WTC11 (cell line): ENCODE measurements around the gene CCDC178. TPM values are rescaled to one million over a fixed set of nuclear protein-coding genes. Genes with fewer than 3 reads are reported as not detected.

Experiments used
- ATAC-seq: fragments of 200-7000 bp; cut with Tn5 transposase; 2 replicates; pipeline ENCODE4 v1.10.0; 2021; ENCODE audit warnings: mild to moderate bottlenecking, moderate library complexity
- CTCF ChIA-PET: fragments of 300-600 bp; sonication (Branson Sonifier 250); formaldehyde crosslinking; loops from one replicate; lab custom pipeline; 2021; ENCODE audit warnings: antibody characterized with exemption; lab: Charles Lee
- POLR2A ChIA-PET: fragments of 350-600 bp; sonication (Branson Sonifier 250); formaldehyde crosslinking; loops from one replicate; lab custom pipeline; 2021; ENCODE audit warnings: antibody characterized with exemption; lab: Charles Lee
- DNase-seq: peaks from one replicate; pipeline ENCODE4 v3.0.0; 2021; ENCODE audit warnings: low spot score
- H3K27ac Mint-ChIP-seq: 2 replicates; pipeline ENCODE4 v1.8.0; 2021; ENCODE audit warnings: mixed read lengths
- H3K27me3 Mint-ChIP-seq: 2 replicates; pipeline ENCODE4 v1.8.0; 2021; ENCODE audit warnings: low read depth, mild to moderate bottlenecking, moderate library complexity, mixed read lengths
- H3K36me3 Mint-ChIP-seq: 2 replicates; pipeline ENCODE4 v1.8.0; 2021; ENCODE audit warnings: mixed read lengths
- H3K4me1 Mint-ChIP-seq: 2 replicates; pipeline ENCODE4 v1.8.0; 2022; ENCODE audit warnings: mixed read lengths
- H3K4me3 Mint-ChIP-seq: 2 replicates; pipeline ENCODE4 v1.8.0; 2021; ENCODE audit warnings: mild to moderate bottlenecking, moderate library complexity, mixed read lengths
- H3K9me3 Mint-ChIP-seq: 2 replicates; pipeline ENCODE4 v1.8.0; 2021; ENCODE audit warnings: mixed read lengths
- AR ChIP-seq: fragments of 250-450 bp; sonication (Bioruptor Pico); IDR thresholded peaks from 2 replicates; pipeline ENCODE4 v1.9.0; 2021; ENCODE audit warnings: mild to moderate bottlenecking
- ARID4B ChIP-seq: sonication (generic); formaldehyde crosslinking; IDR thresholded peaks from 2 replicates; pipeline ENCODE4 v1.8.0; 2023; ENCODE audit warnings: missing genetic modification reagents, mild to moderate bottlenecking, borderline replicate concordance
- ERG ChIP-seq: fragments of 250-450 bp; sonication (Bioruptor Pico); IDR thresholded peaks from 2 replicates; pipeline ENCODE4 v1.8.0; 2021; ENCODE audit warnings: mild to moderate bottlenecking
- IRF1 ChIP-seq: sonication (generic); formaldehyde crosslinking; IDR thresholded peaks from 2 replicates; pipeline ENCODE4 v1.8.0; 2023; ENCODE audit warnings: missing genetic modification reagents
- NFYB ChIP-seq: sonication (generic); formaldehyde crosslinking; conservative IDR thresholded peaks from 2 replicates; pipeline ENCODE4 v1.8.0; 2022; ENCODE audit warnings: low read depth, missing genetic modification reagents
- PRDM15 ChIP-seq: sonication (generic); formaldehyde crosslinking; IDR thresholded peaks from 2 replicates; pipeline ENCODE4 v1.8.0; 2022; ENCODE audit warnings: missing genetic modification reagents
- PREB ChIP-seq: sonication (generic); formaldehyde crosslinking; IDR thresholded peaks from 2 replicates; pipeline ENCODE4 v1.8.1; 2022; ENCODE audit warnings: mild to moderate bottlenecking, missing genetic modification reagents, moderate library complexity, borderline replicate concordance
- PRRX2 ChIP-seq: fragments of 250-450 bp; sonication (Bioruptor Pico); IDR thresholded peaks from 2 replicates; pipeline ENCODE4 v1.8.0; 2021; ENCODE audit warnings: mild to moderate bottlenecking
- RORB ChIP-seq: fragments of 250-450 bp; sonication (Bioruptor Pico); IDR thresholded peaks from 2 replicates; pipeline ENCODE4 v1.9.0; 2021; ENCODE audit warnings: mild to moderate bottlenecking
- SOX15 ChIP-seq: fragments of 250-450 bp; sonication (Bioruptor Pico); IDR thresholded peaks from 2 replicates; pipeline ENCODE4 v1.9.0; 2021; ENCODE audit warnings: mild to moderate bottlenecking
- SP1 ChIP-seq: sonication (generic); formaldehyde crosslinking; conservative IDR thresholded peaks from 2 replicates; pipeline ENCODE4 v1.8.1; 2022; ENCODE audit warnings: missing genetic modification reagents
- TEAD4 ChIP-seq: sonication (generic); formaldehyde crosslinking; IDR thresholded peaks from 2 replicates; pipeline ENCODE4 v1.8.0; 2022; ENCODE audit warnings: mild to moderate bottlenecking, missing genetic modification reagents
- ZNF138 ChIP-seq: sonication (generic); formaldehyde crosslinking; conservative IDR thresholded peaks from 2 replicates; pipeline ENCODE4 v1.8.1; 2022; ENCODE audit warnings: mild to moderate bottlenecking, moderate library complexity, missing genetic modification reagents
- ZNF232 ChIP-seq: sonication (generic); formaldehyde crosslinking; IDR thresholded peaks from 2 replicates; pipeline ENCODE4 v1.8.0; 2022; ENCODE audit warnings: mild to moderate bottlenecking, missing genetic modification reagents
- ZNF317 ChIP-seq: sonication (generic); formaldehyde crosslinking; IDR thresholded peaks from 2 replicates; pipeline ENCODE4 v1.8.1; 2023; ENCODE audit warnings: low read depth, mild to moderate bottlenecking, moderate library complexity, missing genetic modification reagents, borderline replicate concordance
- ZNF512 ChIP-seq: sonication (generic); formaldehyde crosslinking; IDR thresholded peaks from 2 replicates; pipeline ENCODE4 v1.8.1; 2022; ENCODE audit warnings: missing genetic modification reagents, borderline replicate concordance
- ZNF671 ChIP-seq: fragments of 250-450 bp; sonication (Bioruptor Pico); IDR thresholded peaks from 2 replicates; pipeline ENCODE4 v1.8.0; 2021; ENCODE audit warnings: mild to moderate bottlenecking
- total RNA-seq: library from RNA; stranded (reverse); gene quantifications from 3 replicates; pipeline ENCODE4 v1.2.3, GENCODE V29; 2021

CCDC178 gene
- total RNA-seq, 1 experiment from 2014 or later = 0.20 TPM

GRCh38 chr18:33467531-33467930 is 27.0 kb upstream of the CCDC178 start (continued):
- TF ChIP-seq ZNF512 (CRISPR knock-in tag) (no peak), IRF1 (CRISPR knock-in tag) (no peak)
- TF ChIP-seq, all 79 proteins: peak for 0

- Mint-ChIP-seq H3K27ac (no peak overlapping the region), H3K9me3 (no peaks in the 10 kb centered on the region), H3K4me1 (peaks cover 15% of the 10 kb centered on the region), H3K27me3 (no peaks in the 10 kb centered on the region)
- POLR2A ChIA-PET = no interaction called here
- ATAC-seq = no peak
- CTCF ChIA-PET = no interaction called here
- TF ChIP-seq ZNF317 (CRISPR knock-in tag) (no peak), ZNF671 (CRISPR knock-in tag) (no peak), ARID4B (CRISPR knock-in tag) (no peak), SP1 (CRISPR knock-in tag) (no peak), ERG (CRISPR knock-in tag) (no peak), RORB (CRISPR knock-in tag) (no peak), ZNF232 (CRISPR knock-in tag) (no peak)
- TF ChIP-seq, all 79 proteins: peak for 0
- DNase-seq = no peak
- no peak overlapping the region for H3K4me3 Mint-ChIP-seq
- no peaks in the 10 kb centered on the region for H3K36me3 Mint-ChIP-seq
Observed at GRCh38 chr18:33466822-33467221, 26.3 kb upstream of the CCDC178 start.

GRCh38 chr18:33460681-33461080 is 20.2 kb upstream of the CCDC178 start:
- no peak overlapping the region for H3K4me3 Mint-ChIP-seq
- no peak for ATAC-seq
- ChIA-PET CTCF (no interaction called here), POLR2A (no interaction called here)
- no peak for DNase-seq
- no peaks in the 10 kb centered on the region for H3K4me1 Mint-ChIP-seq
- no peaks in the 10 kb centered on the region for H3K27me3 Mint-ChIP-seq
- H3K27ac Mint-ChIP-seq = no peak overlapping the region
- H3K36me3 Mint-ChIP-seq = no peaks in the 10 kb centered on the region
- H3K9me3 Mint-ChIP-seq = no peaks in the 10 kb centered on the region
- no peak for TF ChIP-seq PRRX2
- no peak for TF ChIP-seq NFYB (CRISPR knock-in tag)
- no peak for TF ChIP-seq AR
- no peak for TF ChIP-seq ZNF138 (CRISPR knock-in tag)
- no peak for TF ChIP-seq PREB
- no peak for TF ChIP-seq TEAD4 (CRISPR knock-in tag)
- no peak for TF ChIP-seq PRDM15 (CRISPR knock-in tag)
- TF ChIP-seq SOX15 (CRISPR knock-in tag) = no peak
